GM06990 (cell line): ENCODE data around the gene TRIM25.

Experiments used
- DNase-seq: peaks from one replicate; pipeline ENCODE4 v3.0.0-alpha.2; 2011; ENCODE audit not compliant: insufficient read length; ENCODE audit errors: extremely low read depth
- H3K27me3 ChIP-seq: replicated peaks from 2 replicates; pipeline ENCODE4 v1.6.0; 2011; ENCODE audit warnings: low read length; ENCODE audit not compliant: control insufficient read depth, insufficient read depth
- H3K36me3 ChIP-seq: 2 replicates; pipeline ENCODE4 v1.5.1; 2011; ENCODE audit warnings: low read length; ENCODE audit not compliant: control insufficient read depth, insufficient read depth
- H3K4me3 ChIP-seq: replicated peaks from 2 replicates; pipeline ENCODE4 v1.5.1; 2011; ENCODE audit warnings: low read depth, mild to moderate bottlenecking, control low read depth, low read length
- CTCF ChIP-seq: IDR thresholded peaks from 2 replicates; pipeline ENCODE4 v1.5.1; 2011; ENCODE audit warnings: low read length, control low read depth, mild to moderate bottlenecking, inconsistent platforms; ENCODE audit not compliant: insufficient read depth, poor library complexity, severe bottlenecking

TRIM25 gene

GRCh38 chr17:56880133-56880532 is 33.7 kb downstream of the TRIM25 start:
- DNase-seq, result no peak
- TF ChIP-seq CTCF, result no peak

GRCh38 chr17:56879280-56879679 is 34.6 kb downstream of the TRIM25 start:
- Histone ChIP-seq H3K27me3 (no peaks in the 10 kb centered on the region), H3K4me3 (no peak overlapping the region), H3K36me3 (no peaks in the 10 kb centered on the region; the same call in 1 of the 2 replicates)
- DNase-seq, result no peak
- no peak for TF ChIP-seq CTCF

More at GRCh38 chr17:56880133-56880532, 33.7 kb downstream of the TRIM25 start:
- Histone ChIP-seq H3K27me3 (no peaks in the 10 kb centered on the region), H3K36me3 (no peaks in the 10 kb centered on the region; the same call in 1 of the 2 replicates), H3K4me3 (no peak overlapping the region)

GRCh38 chr17:56876766-56877179 is 37.1 kb downstream of the TRIM25 start:
- no peak for TF ChIP-seq CTCF
- DNase-seq, result no peak
- H3K27me3 ChIP-seq, result no peaks in the 10 kb centered on the region
- no peak overlapping the region for H3K4me3 ChIP-seq
- H3K36me3 ChIP-seq, result no peaks in the 10 kb centered on the region

GRCh38 chr17:56870081-56870651 is 43.7 kb downstream of the TRIM25 start:
- Histone ChIP-seq H3K36me3 (no peaks in the 10 kb centered on the region; the same call in 1 of the 2 replicates), H3K4me3 (no peak overlapping the region), H3K27me3 (no peaks in the 10 kb centered on the region)
- DNase-seq, result peak; percentile 23
- TF ChIP-seq CTCF, result no peak

- peaks cover 3% of the 10 kb centered on the region for H3K36me3 ChIP-seq
- DNase-seq, result no peak
- TF ChIP-seq CTCF, result no peak
- no peaks in the 10 kb centered on the region for H3K27me3 ChIP-seq
- H3K4me3 ChIP-seq, result no peak overlapping the region
These were observed 45.1 kb downstream of the TRIM25 start for GRCh38 chr17:56868716-56869115.

GRCh38 chr17:56867948-56868376 is 45.9 kb downstream of the TRIM25 start:
- DNase-seq, result no peak
- peaks cover 3% of the 10 kb centered on the region for H3K36me3 ChIP-seq
- TF ChIP-seq CTCF, result no peak

More at GRCh38 chr17:56867948-56868376, 45.9 kb downstream of the TRIM25 start:
- Histone ChIP-seq H3K4me3 (no peak overlapping the region), H3K27me3 (no peaks in the 10 kb centered on the region)
